SU-DHL-6 (cell line): Measurements from ENCODE around the gene SLC9A2.

Experiments used
- EZH2phosphoT487 ChIP-seq: fragments of 200-600 bp; sonication (generic), shearing (Covaris generic); conservative IDR thresholded peaks from 2 replicates; pipeline ENCODE4 v1.6.1; 2018; ENCODE audit warnings: mild to moderate bottlenecking, antibody characterized with exemption, low read length, moderate library complexity, mixed read lengths
- TF ChIP-seq, protein P1 (sequence below): fragments of 200-600 bp; sonication (generic); IDR thresholded peaks from one replicate; pipeline ENCODE4 v1.5.1; 2017; ENCODE audit warnings: antibody characterized with exemption, mild to moderate bottlenecking, low read length, moderate library complexity; ENCODE audit not compliant: insufficient read depth, poor library complexity, severe bottlenecking

DNA sequence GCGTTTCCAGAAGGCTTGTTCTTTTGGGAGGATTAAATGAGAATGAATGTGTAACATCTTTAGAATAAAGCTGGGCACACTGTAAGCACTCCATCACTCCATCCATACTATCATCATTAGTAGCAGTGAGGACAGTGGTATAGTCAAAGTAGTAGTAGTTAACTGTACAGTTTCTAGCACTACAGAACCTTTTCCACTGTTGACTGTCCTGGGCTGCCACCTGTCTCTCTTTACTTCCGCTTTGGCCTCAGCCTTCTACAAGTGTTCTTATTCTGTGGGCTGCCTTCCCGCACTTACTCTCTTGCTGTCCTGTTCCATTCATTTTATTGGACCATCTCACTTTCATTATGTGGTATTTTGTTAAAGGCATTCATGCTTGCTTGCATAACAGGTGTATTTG, 3.3 kb downstream of the SLC9A2 start:
- TF ChIP-seq, protein P1, sequence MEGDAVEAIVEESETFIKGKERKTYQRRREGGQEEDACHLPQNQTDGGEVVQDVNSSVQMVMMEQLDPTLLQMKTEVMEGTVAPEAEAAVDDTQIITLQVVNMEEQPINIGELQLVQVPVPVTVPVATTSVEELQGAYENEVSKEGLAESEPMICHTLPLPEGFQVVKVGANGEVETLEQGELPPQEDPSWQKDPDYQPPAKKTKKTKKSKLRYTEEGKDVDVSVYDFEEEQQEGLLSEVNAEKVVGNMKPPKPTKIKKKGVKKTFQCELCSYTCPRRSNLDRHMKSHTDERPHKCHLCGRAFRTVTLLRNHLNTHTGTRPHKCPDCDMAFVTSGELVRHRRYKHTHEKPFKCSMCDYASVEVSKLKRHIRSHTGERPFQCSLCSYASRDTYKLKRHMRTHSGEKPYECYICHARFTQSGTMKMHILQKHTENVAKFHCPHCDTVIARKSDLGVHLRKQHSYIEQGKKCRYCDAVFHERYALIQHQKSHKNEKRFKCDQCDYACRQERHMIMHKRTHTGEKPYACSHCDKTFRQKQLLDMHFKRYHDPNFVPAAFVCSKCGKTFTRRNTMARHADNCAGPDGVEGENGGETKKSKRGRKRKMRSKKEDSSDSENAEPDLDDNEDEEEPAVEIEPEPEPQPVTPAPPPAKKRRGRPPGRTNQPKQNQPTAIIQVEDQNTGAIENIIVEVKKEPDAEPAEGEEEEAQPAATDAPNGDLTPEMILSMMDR, result no peak
- TF ChIP-seq EZH2phosphoT487, result no peak
